Stimulated activated CD8-positive, alpha-beta memory T cell treated with anti-CD3 and anti-CD28 coated beads, Interleukin-4, amount 100 ng/mL, for 4 hours (primary cell): ENCODE measurements around the gene CAPRIN2.

Source experiments
- DNase-seq, 2 donors: peaks; one replicate each; pipeline ENCODE4 v3.0.0-alpha.2; 2020; ENCODE audit warnings: low read depth in 2 of 2, low spot score in 1 of 2

CAPRIN2 gene

GRCh38 chr12:30769802-30770201, 15.1 kb upstream of the CAPRIN2 start:
- DNase-seq: no peak

GRCh38 chr12:30764251-30764650, 9.5 kb upstream of the CAPRIN2 start:
- no peak for DNase-seq

- DNase-seq: no peak
Observed at GRCh38 chr12:30763053-30763452, 8.3 kb upstream of the CAPRIN2 start.

DNA sequence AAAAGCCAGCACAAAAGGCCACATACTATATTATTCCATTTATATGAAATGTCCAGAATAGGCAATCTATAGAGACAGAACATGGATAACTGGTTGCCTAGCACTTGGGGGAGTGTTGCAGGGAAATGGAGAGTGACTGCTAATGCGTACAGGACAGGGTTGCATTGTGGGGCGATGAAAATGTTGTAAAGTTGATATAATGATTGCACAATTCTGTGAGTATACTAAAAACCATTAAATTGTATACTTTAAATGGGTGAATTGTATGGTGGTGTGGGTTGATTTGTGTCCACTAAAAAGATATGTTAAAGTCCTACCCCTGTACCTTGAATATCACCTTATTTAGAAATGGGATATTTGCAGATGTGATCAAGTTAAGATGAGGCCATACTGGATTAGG, 7.0 kb upstream of the CAPRIN2 start:
- DNase-seq: no peak

GRCh38 chr12:30757316-30757715, 2.6 kb upstream of the CAPRIN2 start:
- DNase-seq: no peak

- no peak for DNase-seq
Observed at GRCh38 chr12:30756074-30756473, 1.3 kb upstream of the CAPRIN2 start.

DNA sequence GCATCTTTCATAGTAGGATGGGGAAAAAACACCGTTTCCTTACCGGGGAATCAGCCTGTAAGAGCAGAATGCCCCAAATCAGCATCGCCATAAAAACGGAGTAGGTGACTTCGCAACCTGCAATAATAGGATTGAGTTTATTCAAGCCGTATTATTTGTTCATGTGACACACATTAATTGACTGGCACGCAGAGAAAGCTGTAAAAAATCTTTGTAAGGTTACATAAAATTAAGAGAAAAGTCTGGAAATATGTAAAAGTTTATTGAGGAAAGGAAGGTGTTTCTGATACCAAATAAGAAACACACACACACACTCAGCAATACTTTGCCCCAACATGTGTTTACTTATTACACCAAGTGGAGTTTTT, 628 bp upstream of the CAPRIN2 start:
- DNase-seq: no peak

GRCh38 chr12:30754383-30754749, 385 bp downstream of the CAPRIN2 start:
- DNase-seq: peak in 1 of 2 donors; percentile 21

DNA sequence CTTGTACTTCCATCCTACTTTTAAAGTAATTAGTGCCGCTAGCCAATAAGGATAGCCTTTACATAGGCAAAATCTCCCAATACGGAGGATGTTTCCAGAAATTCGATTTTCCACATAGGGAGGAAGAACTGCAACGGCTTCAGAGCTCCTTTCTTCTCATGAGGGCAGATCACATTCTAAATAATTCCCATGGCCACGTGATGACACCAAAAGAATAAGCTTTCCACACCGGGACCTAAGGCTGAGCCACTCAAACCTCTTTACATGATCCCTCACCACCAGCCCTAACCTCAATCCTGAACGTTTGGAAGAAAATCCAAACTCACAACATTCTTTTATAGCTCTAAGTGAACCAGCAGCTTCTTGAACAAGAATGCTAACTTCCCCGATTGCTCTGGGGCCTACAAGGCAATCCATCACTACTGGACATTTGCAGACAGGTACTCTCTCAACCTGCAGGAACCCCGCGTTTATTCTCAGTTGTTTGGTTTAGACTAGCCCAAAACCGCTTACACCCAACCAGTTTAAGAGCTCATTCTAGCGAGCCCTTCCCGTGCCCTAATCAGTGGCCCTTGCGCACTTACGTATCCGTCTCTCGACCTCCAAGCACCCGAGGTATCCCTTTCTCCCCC, 884 bp downstream of the CAPRIN2 start:
- no peak for DNase-seq

GRCh38 chr12:30753233-30753632, 1.5 kb downstream of the CAPRIN2 start:
- no peak for DNase-seq

DNA sequence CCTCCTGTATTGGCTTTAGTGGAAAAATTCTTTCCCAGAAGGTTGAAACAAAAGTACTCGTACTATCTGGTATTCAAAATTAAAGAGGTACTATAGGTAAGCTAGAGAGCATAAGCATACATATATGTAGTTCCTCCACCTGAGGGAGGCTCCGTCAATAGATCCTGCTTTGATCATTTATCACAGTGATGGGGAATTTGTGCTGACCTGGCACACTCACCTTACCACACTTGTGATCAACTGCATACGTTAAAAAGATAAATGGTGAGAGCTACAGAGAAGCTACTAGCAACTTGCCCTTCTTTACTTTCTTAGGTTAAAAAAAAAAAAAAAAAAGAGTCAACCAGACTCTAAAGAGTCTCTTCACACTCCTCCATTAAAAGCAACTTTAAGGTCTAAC, 2.5 kb downstream of the CAPRIN2 start:
- no peak for DNase-seq

DNA sequence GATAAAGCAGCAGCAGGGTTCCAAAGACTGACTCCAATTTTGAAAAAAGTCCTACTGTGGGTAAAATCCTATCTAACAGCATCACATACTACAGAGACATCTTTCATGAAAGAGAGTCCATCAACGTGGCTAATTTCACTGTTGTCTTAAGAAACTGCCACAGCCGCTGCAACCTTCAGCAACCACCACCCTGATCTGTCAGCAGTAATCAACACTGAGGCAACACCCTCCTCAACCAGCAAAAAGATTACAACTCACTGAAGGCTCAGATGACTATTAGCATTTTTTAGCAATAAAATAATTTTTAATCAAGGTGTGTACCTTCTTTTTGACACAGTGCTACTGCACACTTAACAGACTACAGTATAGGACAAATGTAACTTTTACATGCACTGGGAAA, 6.6 kb downstream of the CAPRIN2 start:
- DNase-seq: no peak

DNA sequence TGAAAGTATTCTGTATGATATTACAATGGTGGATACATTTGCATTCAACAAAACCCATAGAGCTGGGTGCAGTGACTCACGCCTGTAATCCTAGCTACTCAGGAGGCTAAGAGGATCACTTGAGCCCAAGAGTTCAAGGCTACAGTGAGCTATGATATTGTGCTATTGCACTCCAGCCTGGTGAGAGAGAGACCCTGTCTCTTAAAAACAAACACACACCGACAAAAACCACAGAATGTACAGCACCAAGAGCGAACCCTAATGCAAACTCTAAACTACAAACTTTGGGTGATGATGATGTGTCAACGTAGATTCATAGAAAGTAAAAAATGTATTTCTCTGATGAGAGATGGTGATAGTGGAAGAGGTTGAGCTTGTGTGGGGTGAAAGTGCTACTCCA, 8.6 kb downstream of the CAPRIN2 start:
- DNase-seq: no peak

DNA sequence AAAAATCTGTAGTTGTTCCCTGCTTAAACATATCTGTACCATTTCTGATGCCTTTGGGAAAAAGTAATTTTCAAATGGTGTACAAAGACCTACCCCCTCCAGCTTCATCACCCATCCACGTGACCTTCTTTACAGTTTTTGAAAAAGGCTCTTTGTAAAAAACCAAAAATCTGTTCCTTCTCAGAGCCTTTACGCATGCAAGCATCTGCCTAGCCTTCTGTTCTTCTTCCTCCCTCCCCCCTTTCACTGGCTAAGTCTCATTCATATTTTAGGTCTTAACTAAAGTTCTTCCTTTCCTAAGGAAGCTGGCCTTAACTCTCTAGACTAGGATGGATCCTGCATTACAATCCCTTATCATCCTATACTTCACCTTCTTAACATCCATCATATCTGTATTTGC, 10.4 kb downstream of the CAPRIN2 start:
- DNase-seq: no peak

- DNase-seq: no peak
Observed at GRCh38 chr12:30740274-30740673, 14.5 kb downstream of the CAPRIN2 start.

GRCh38 chr12:30739020-30739419, 15.7 kb downstream of the CAPRIN2 start:
- DNase-seq: no peak

GRCh38 chr12:30732954-30733637, 21.7 kb downstream of the CAPRIN2 start:
- no peak for DNase-seq

DNA sequence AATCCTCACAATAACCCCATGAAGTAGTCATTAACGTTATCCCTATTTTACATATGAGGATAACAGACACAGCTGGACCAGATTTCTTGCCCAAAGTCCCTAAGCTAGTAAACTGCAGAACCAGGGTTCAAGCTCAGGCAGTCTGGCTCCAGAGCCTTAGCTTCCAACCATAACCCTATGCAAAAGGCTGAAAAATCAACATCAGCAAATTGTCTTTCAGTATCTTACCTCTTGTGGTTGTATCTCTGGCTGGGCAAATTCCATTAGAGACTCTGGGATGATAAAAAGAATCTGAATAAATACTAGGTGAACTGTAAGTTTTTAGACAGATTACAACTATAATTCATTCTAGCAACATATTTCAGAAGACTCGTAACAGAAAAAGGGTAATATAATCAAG, 24.7 kb downstream of the CAPRIN2 start:
- DNase-seq: no peak

DNA sequence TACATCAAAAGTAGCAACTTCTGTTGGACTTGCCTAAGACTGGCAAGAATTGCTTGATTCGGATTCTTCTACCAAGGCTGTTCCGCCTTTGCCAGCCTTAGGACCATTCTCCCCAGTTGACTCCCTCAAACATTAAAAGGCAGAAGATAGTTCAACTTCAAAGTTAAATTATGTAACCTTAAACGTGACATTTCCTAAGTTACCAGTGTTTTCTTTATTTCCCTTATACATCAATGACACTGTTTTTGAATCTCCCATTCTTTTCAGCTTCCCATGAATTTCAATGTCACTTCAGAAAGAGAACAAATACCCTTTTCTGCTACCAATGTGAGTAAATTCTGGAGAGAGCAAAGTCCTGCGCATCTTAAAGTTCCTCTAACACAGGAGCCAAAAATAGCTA, 25.2 kb downstream of the CAPRIN2 start:
- DNase-seq: no peak

GRCh38 chr12:30726647-30727046, 28.1 kb downstream of the CAPRIN2 start:
- no peak for DNase-seq

- DNase-seq: no peak
Observed at GRCh38 chr12:30725739-30726138, 29.0 kb downstream of the CAPRIN2 start.

DNA sequence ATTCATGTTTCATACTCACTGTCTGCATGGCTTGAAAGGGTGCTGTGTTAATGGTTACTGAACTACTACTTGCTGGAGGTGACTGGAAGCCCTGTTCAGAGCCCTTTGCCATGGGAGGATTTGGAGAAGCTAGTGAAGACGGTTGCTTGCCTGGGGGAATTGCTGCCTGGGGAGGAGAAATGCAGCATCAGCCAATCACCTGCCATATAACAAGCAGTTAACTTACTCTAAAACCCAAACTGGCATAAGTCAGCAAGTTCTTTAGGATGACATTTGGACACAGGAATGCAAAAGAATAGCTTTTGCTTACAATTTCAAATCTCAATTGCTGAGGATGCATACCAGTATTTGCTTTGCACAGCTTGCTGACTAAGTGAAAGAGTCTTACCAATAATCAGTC, 35.7 kb downstream of the CAPRIN2 start:
- DNase-seq: no peak

GRCh38 chr12:30707613-30708342, 47.0 kb downstream of the CAPRIN2 start:
- DNase-seq: no peak
